Hepatocyte (in vitro differentiated cells): ENCODE data around the gene PDE4D. TPM values are rescaled to one million over a fixed set of nuclear protein-coding genes. Genes with fewer than 3 reads are reported as not detected.

Experiments
- DNase-seq: peaks from one replicate; pipeline ENCODE4 v3.0.0-alpha.2; 2016; ENCODE audit warnings: low spot score
- H2AFZ ChIP-seq: fragments of 200-600 bp; sonication (generic); 2 replicates; pipeline ENCODE4 v1.6.0; 2016; ENCODE audit warnings: antibody characterized with exemption, mild to moderate bottlenecking
- H3K27ac ChIP-seq: fragments of 200-600 bp; sonication (generic); 2 replicates; pipeline ENCODE4 v1.5.1; 2016; ENCODE audit warnings: mild to moderate bottlenecking
- H3K27me3 ChIP-seq: fragments of 200-600 bp; sonication (generic); 2 replicates; pipeline ENCODE4 v1.6.1; 2016
- H3K36me3 ChIP-seq: fragments of 200-600 bp; sonication (generic); replicated peaks from 2 replicates; pipeline ENCODE4 v1.5.1; 2016; ENCODE audit warnings: low read depth; ENCODE audit not compliant: insufficient read depth
- H3K4me1 ChIP-seq: fragments of 200-600 bp; sonication (generic); 2 replicates; pipeline ENCODE4 v1.5.1; 2016; ENCODE audit warnings: mild to moderate bottlenecking, moderate library complexity; ENCODE audit not compliant: insufficient read depth
- H3K4me2 ChIP-seq: fragments of 200-600 bp; sonication (generic); 2 replicates; pipeline ENCODE4 v1.6.0; 2016
- H3K4me3 ChIP-seq: fragments of 200-600 bp; sonication (generic); 2 replicates; pipeline ENCODE4 v1.5.1; 2016; ENCODE audit warnings: mild to moderate bottlenecking
- H3K79me2 ChIP-seq: fragments of 200-600 bp; sonication (generic); 2 replicates; pipeline ENCODE4 v1.6.0; 2017; ENCODE audit warnings: mild to moderate bottlenecking
- H3K9me2 ChIP-seq: fragments of 200-600 bp; sonication (generic); replicated peaks from 2 replicates; pipeline ENCODE4 v1.6.0; 2017; ENCODE audit warnings: mild to moderate bottlenecking; ENCODE audit not compliant: insufficient read depth
- H3K9me3 ChIP-seq: fragments of 200-600 bp; sonication (generic); 2 replicates; pipeline ENCODE4 v1.5.1; 2016; ENCODE audit warnings: low read depth, mild to moderate bottlenecking
- H4K20me1 ChIP-seq: fragments of 200-600 bp; sonication (generic); 2 replicates; pipeline ENCODE4 v1.6.0; 2016; ENCODE audit warnings: mild to moderate bottlenecking; ENCODE audit not compliant: insufficient read depth, poor library complexity, severe bottlenecking
- EZH2 ChIP-seq: fragments of 200-600 bp; sonication (generic); IDR thresholded peaks from 2 replicates; pipeline ENCODE4 v1.6.1; 2016; ENCODE audit warnings: antibody characterized with exemption, mild to moderate bottlenecking, borderline replicate concordance
- EZH2phosphoT487 ChIP-seq: fragments of 200-600 bp; sonication (generic); IDR thresholded peaks from one replicate; pipeline ENCODE4 v1.6.1; 2018; ENCODE audit warnings: antibody characterized with exemption, mild to moderate bottlenecking, low read depth, moderate library complexity; ENCODE audit not compliant: unreplicated experiment, severe bottlenecking
- WGBS: methylation state at CpG from one replicate; pipeline ENCODE4 v1.1.6; 2016; ENCODE audit warnings: low lambda C conversion rate; ENCODE audit errors: missing lambda C conversion rate; 5-methylcytosine and 5-hydroxymethylcytosine counted together
- polyA plus RNA-seq: library from polyadenylated mRNA; unstranded; fragments of >200 nt; fragmentation: Nextera tagmentation; extraction: Ambion mirVana; gene quantifications from 2 replicates; pipeline ENCODE4 v1.2.1, GENCODE V29; 2016
- total RNA-seq: library from RNA; depleted of rRNA; stranded (reverse); fragments of >200 nt; gene quantifications from 2 replicates; pipeline ENCODE4 v1.2.3, GENCODE V29; 2014
- TF ChIP-seq, protein P1 (sequence below): fragments of 200-600 bp; sonication (generic); IDR thresholded peaks from 2 replicates; pipeline ENCODE4 v1.5.1; 2016; ENCODE audit warnings: antibody characterized with exemption, mild to moderate bottlenecking; ENCODE audit not compliant: poor library complexity

Gene PDE4D
- total and polyA plus RNA-seq, 2 experiments from 2014 or later, result 14.5 to 45.2 TPM

GRCh38 chr5:59609501-59610265 lies 283.8 kb downstream of the PDE4D start:
- no peaks in the 10 kb centered on the region for H3K4me1 ChIP-seq
- no peak overlapping the region for H3K27ac ChIP-seq
- H3K4me3 ChIP-seq, result no peak overlapping the region
- H2AFZ ChIP-seq, result no peak overlapping the region
- H3K27me3 ChIP-seq, result no peaks in the 10 kb centered on the region
- H4K20me1 ChIP-seq, result no peaks in the 10 kb centered on the region
- TF ChIP-seq EZH2phosphoT487, result no peak
- no peak for TF ChIP-seq EZH2
- TF ChIP-seq, protein P1, sequence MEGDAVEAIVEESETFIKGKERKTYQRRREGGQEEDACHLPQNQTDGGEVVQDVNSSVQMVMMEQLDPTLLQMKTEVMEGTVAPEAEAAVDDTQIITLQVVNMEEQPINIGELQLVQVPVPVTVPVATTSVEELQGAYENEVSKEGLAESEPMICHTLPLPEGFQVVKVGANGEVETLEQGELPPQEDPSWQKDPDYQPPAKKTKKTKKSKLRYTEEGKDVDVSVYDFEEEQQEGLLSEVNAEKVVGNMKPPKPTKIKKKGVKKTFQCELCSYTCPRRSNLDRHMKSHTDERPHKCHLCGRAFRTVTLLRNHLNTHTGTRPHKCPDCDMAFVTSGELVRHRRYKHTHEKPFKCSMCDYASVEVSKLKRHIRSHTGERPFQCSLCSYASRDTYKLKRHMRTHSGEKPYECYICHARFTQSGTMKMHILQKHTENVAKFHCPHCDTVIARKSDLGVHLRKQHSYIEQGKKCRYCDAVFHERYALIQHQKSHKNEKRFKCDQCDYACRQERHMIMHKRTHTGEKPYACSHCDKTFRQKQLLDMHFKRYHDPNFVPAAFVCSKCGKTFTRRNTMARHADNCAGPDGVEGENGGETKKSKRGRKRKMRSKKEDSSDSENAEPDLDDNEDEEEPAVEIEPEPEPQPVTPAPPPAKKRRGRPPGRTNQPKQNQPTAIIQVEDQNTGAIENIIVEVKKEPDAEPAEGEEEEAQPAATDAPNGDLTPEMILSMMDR, result no peak
- WGBS, result 87% methylated on average over 4 of the region's 4 CpGs
- no peaks in the 10 kb centered on the region for H3K79me2 ChIP-seq
- H3K9me3 ChIP-seq, result no peaks in the 10 kb centered on the region
- DNase-seq, result no peak
- H3K36me3 ChIP-seq, result no peaks in the 10 kb centered on the region
- H3K4me2 ChIP-seq, result no peak overlapping the region
- H3K9me2 ChIP-seq, result no peaks in the 10 kb centered on the region

- TF ChIP-seq, protein P1, result no peak
- no peak for TF ChIP-seq EZH2
- TF ChIP-seq EZH2phosphoT487, result no peak
- H4K20me1 ChIP-seq, result no peaks in the 10 kb centered on the region
- 70% methylated on average over 2 of the region's 2 CpGs for WGBS
- no peak overlapping the region for H3K4me3 ChIP-seq
- no peak for DNase-seq
- H3K9me3 ChIP-seq, result no peaks in the 10 kb centered on the region
- no peaks in the 10 kb centered on the region for H3K79me2 ChIP-seq
- no peaks in the 10 kb centered on the region for H3K27me3 ChIP-seq
- no peak overlapping the region for H3K27ac ChIP-seq
- H3K4me2 ChIP-seq, result no peak overlapping the region
- no peaks in the 10 kb centered on the region for H3K9me2 ChIP-seq
- H3K4me1 ChIP-seq, result no peaks in the 10 kb centered on the region
- H3K36me3 ChIP-seq, result no peaks in the 10 kb centered on the region
- no peak overlapping the region for H2AFZ ChIP-seq
Measured at GRCh38 chr5:59608745-59609144, 284.8 kb downstream of the PDE4D start.

- Histone ChIP-seq H3K9me2 (no peaks in the 10 kb centered on the region), H2AFZ (no peak overlapping the region), H3K27me3 (no peaks in the 10 kb centered on the region), H3K36me3 (no peaks in the 10 kb centered on the region), H3K79me2 (no peaks in the 10 kb centered on the region), H3K4me2 (no peak overlapping the region), H3K4me1 (no peaks in the 10 kb centered on the region), H3K4me3 (no peak overlapping the region), H3K9me3 (no peaks in the 10 kb centered on the region), H4K20me1 (no peaks in the 10 kb centered on the region), H3K27ac (no peak overlapping the region)
- 79% methylated on average over 4 of the region's 4 CpGs for WGBS
- TF ChIP-seq EZH2phosphoT487 (no peak), EZH2 (no peak)
- TF ChIP-seq, protein P1, result no peak
- DNase-seq, result no peak
Measured at GRCh38 chr5:59607138-59607765, 286.3 kb downstream of the PDE4D start.
